OCI-LY3 (cell line): ENCODE results near the gene UBA1.

ENCODE experiments used
- CTCF ChIP-seq: fragments of 200-600, 300-600 bp; sonication (generic); IDR thresholded peaks from 2 replicates; pipeline ENCODE4 v1.5.1; 2014; ENCODE audit warnings: antibody characterized with exemption, low read length, low read depth
- EZH2phosphoT487 ChIP-seq: fragments of 200-600 bp; shearing (Covaris generic); IDR thresholded peaks from 2 replicates; pipeline ENCODE4 v1.6.1; 2018; ENCODE audit warnings: antibody characterized with exemption, mixed run types, low read depth

GRCh38 chrX:47206316-47206715 lies 12.7 kb downstream of the UBA1 start:
- TF ChIP-seq CTCF (no peak), EZH2phosphoT487 (no peak)
